CD4-positive, alpha-beta T cell treated with Interleukin-6 for 4 hours (primary cell): ENCODE data around the gene DAGLB.
"Not testable (repeated sequence)": the region's sequence is repeated elsewhere in the genome, so short reads cannot be mapped to it uniquely, and the experiment has no call there.

ENCODE experiments used
- DNase-seq: peaks from one replicate; pipeline ENCODE4 v3.0.0-alpha.2; 2020; ENCODE audit warnings: mixed read lengths

DAGLB gene

DNA sequence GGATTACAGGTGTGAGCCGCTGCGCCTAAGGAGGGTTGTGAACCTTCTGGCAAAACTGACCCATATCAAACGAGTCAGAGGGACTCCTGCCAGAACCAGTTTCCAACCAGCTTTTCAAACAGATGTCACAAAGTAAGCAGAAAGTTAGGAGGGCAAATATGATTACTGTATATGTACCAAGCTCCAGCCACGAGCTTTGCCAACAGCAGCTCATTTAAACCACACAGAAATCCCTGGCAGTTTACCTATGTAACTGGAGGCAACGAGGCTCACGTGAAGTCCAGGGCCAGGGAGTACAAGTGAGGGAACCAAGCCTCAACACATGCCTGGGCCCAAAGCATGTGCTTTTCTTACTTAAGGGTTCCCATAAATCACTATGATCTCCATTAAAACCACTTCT, 12.5 kb upstream of the DAGLB start:
- DNase-seq: no peak

DNA sequence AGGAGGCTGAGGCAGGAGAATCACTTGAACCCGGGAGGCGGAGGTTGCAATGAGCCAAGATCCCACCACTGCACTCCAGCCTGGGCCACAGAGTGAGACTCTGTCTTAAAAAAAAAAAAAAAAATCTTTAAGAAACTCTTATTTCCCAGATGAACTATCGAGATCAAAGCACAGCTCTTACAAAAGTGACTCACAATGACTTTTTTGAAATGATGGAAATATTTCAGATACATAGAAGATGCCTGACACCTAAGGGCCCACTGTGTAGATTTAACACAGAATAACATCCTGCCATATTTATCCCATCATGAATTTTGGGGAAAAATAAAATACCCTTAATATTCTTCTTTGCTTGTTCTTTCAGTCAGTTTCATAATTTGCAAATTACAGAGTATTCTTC, 10.9 kb upstream of the DAGLB start:
- not testable (repeated sequence) for DNase-seq

GRCh38 chr7:6453734-6454133, 6.0 kb upstream of the DAGLB start:
- no peak for DNase-seq

GRCh38 chr7:6451224-6451705, 3.5 kb upstream of the DAGLB start:
- no peak for DNase-seq

GRCh38 chr7:6450591-6450990, 2.8 kb upstream of the DAGLB start:
- not testable (repeated sequence) for DNase-seq

DNA sequence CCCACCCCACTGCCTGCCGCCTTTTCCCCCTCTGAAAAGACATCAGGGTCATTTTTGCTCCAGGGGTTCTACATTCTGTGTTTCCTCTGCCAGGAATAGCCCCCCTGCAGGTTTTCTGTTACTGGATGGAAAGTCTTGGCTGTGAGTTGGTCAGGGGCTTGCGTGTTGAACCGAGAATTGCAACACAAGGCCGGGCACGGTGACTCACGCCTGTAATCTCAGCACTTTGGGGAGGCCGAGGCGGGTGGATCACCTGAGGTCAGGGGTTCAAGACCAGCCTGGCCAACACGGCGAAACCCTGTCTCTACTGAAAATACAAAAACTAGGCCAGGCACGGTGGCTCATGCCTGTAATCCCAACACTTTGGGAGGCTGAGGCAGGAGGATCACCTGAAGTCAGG, 2.1 kb upstream of the DAGLB start:
- DNase-seq: not testable (repeated sequence)

DNA sequence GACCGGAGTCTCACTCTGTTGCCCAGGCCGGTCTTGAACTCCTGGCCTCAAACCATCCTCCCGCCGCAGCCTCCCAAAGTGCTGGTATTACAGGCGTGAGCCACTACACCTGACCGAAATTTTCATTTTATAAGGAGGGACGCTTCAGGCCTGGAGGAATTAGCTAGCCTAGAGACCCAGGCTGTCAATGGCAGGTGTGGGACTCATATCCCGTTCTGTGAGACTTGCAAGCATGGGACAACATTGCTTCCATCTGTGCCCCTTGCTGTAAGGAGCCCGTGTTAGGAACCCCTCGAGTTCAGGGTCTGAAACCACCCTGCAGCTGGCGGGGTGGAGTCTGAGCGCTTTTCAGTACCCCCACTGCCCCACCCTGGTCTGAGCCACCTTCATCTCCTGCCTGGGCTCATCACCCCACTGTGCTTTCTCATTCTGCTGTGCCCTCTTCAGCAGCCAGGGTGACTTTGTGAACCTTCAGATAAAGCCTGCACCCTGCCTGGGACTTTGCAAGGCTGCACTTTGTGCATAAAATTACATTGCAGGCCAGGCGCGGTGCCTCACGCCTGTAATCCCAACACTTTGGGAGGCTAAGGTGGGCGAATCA, 1.3 kb upstream of the DAGLB start:
- DNase-seq: no peak

DNA sequence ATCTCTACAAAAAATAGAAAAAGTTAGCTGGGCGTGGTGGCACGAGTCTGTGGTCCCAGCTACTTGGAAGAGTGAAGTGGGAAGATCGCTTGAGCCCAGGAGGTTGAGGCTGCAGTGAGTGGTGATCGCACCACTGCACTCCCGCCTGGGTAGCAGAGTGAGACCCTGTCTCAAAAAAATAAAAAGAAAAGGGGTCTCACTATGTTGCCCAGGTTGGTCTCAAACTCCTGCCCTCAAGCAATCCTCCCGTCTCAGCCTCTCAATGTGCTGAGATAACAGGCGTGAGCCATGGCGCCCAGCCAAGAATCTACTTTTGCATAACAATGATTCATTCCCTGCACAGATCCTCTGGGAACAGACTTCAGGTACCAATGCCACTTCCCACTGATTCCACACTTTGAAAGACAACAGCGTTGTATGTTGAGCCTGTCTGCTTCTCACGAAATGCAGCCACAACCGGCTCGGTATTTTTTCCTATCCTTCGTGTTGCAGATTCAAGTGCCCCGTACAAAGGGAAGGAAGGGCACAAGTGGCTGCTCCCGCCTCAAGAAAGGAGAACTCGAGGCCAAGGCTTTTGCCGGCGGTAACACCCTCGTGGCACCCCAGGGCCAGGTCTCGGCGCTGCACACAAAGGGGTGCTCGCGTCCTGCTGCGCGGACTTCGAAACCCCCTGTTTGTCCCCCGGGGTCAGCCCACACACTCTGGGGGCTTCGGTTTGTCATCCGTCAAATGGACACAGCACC, 745 bp downstream of the DAGLB start:
- DNase-seq: peak; percentile 47

DNA sequence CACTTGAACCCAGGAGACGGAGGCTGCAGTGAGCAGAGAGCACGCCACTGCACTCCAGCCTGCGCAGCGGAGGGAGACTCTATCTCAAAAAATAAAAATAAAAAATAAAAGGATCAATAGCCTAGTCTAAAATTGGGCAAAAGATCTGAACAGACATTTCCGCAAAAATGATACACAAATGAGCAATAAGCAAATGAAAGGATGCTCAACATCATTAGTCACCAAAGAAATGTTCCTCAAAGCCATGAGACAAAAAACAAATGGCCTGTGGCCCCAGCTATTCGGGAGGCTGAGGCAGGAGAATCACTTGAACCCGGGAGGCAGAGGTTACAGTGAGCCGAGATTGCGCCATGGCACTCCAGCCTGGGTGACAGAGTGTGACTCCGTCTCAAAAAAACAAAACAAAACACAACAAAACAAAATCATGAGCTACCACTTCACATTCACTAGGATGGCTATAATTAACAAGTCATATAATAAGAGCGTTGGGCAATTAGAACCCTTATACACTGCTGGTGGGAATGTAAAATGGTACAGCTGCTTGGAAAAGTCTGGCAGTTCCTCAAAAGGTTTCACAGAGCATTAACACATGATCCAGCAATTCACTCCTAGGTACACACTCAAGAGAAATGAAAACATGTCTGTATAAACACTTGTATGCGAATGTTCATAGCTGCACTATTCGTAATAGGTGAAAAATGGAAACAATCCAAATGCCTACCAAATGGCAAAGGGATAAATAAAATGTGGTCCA, 3.1 kb downstream of the DAGLB start:
- no peak for DNase-seq

DNA sequence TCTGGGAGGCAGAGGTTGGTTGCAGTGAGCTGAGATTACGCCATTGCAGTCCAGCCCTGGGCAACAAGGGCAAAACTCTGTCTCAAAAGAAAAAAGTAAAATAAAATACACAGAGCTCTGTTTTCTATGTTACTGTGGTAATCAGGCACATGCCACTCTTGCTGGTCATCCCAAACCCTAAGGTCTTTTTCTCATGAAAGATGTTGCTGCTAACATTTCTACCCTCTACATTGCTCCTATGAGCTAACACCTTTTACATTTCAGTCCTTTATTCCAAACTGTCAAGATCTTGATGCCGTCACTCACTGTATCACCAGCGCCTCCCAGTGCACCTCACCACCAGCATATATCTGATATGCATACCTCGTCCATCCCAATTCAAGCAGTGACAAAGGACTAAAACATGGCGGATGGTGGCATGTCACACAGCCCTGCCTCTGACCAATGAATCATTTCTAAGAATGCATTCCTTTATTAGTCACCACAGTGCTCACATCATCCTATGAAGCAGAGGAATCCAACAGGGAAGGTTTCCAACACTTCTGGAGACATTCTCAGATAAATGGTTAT, 4.3 kb downstream of the DAGLB start:
- DNase-seq: no peak

DNA sequence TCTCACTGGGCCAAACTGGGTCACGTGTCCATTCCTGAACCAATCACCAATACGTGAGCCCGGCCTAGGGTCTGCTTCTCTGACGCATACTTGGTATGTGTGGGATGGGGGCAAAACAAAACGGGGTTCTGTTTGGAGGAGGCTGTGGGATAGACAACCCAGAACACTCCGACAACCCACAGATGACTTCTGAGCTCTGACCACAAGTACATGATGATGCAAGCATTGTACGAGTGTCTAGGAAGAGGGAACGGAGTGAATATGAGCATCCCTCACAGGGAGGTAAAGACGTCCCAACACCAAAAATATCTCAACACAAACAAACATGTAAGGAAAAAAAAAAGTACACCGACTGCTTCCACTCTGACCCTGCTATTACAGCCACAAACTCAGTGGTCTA, 5.6 kb downstream of the DAGLB start:
- no peak for DNase-seq

GRCh38 chr7:6440381-6440780, 7.4 kb downstream of the DAGLB start:
- no peak for DNase-seq

- DNase-seq: no peak
Measured at GRCh38 chr7:6438427-6438826, 9.3 kb downstream of the DAGLB start.

- DNase-seq: peak; percentile 27
Measured at GRCh38 chr7:6437251-6437650, 10.5 kb downstream of the DAGLB start.

GRCh38 chr7:6436385-6436685, 11.4 kb downstream of the DAGLB start:
- DNase-seq: peak; percentile 61

DNA sequence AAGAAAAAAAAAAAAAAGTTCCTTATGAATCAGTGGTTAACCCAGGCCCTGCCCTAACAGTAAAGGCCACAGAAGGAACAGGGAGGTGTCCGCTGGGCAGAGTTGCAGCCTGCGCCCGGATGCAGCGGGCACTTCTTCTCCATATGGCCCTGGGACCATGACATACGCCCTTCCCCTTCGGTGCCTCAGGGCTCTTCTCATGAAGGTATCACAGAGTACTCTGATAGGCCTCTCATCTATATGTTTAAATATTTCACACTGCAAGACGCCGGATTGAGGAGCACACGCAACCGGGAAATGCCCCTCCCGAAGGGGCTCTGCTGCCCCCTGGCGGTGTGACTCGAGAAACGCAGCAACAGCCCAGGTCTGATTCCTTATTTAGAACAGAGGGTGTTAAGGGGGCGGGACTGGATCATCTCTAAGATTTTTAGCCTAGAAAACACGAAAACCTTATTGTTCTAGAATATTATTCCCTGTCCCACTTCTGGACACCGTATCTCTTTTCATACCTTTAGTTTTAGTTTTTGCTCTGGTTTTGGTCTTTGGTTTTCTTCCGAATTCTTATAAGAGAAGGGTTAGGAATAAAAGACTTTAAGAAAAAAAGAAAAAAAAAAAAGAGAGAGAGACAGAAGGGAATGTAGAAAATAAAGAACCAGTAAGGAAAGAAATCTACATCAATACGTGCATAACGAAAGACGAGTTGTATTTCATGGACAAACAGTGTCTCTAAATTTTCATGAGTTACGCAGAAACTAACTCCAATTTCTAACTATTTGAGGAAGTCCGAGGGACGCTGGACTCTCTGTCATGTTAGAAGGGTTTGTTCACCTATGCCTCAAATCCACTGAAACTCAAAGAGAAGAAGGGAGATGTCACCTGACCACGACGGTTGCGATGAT, 12.0 kb downstream of the DAGLB start:
- peak; percentile 92 for DNase-seq

- no peak for DNase-seq
Measured at GRCh38 chr7:6433784-6434615, 13.8 kb downstream of the DAGLB start.

GRCh38 chr7:6432781-6433180, 15.0 kb downstream of the DAGLB start:
- no peak for DNase-seq

GRCh38 chr7:6430974-6431373, 16.8 kb downstream of the DAGLB start:
- DNase-seq: no peak

- no peak for DNase-seq
Measured at GRCh38 chr7:6430271-6430940, 17.3 kb downstream of the DAGLB start.

DNA sequence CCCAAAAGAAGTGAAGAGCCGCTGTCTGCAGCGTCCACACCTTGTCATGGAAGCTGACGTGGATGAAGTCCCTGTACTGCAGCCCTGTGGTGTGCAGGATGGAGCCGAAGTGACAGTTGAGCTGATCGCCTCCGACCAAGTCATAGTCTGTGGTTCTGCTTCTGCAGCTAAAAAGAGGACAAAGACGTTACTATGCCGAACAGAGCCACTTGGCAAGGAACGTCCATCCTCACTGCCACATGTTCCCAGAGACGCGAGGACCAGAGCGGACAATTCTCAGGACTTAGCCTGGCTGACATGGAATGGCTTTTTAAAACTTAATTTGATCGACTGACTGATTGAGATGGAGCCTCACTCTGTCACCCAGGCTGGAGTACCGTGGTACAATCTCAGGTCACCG, 21.8 kb downstream of the DAGLB start:
- DNase-seq: no peak
